GM18861 (cell line): ENCODE data around the gene MAGI3.

Experiments used
- ATAC-seq: cut with Tn5 transposase; IDR thresholded peaks from one replicate; pipeline ENCODE4 v1.9.1; 2021; ENCODE audit not compliant: unreplicated experiment

Gene MAGI3

GRCh38 chr1:113511269-113511668 is 121.0 kb downstream of the MAGI3 start:
- no peak for ATAC-seq

GRCh38 chr1:113515498-113515897 is 125.2 kb downstream of the MAGI3 start:
- no peak for ATAC-seq

- no peak for ATAC-seq
Observed at GRCh38 chr1:113517346-113517745, 127.0 kb downstream of the MAGI3 start.

- no peak for ATAC-seq
Observed at GRCh38 chr1:113517983-113518382, 127.7 kb downstream of the MAGI3 start.

GRCh38 chr1:113519556-113519955 is 129.2 kb downstream of the MAGI3 start:
- ATAC-seq, result no peak

GRCh38 chr1:113530021-113530420 is 139.7 kb downstream of the MAGI3 start:
- no peak for ATAC-seq

GRCh38 chr1:113531321-113531720 is 141.0 kb downstream of the MAGI3 start:
- ATAC-seq, result no peak

GRCh38 chr1:113533061-113533460 is 142.7 kb downstream of the MAGI3 start:
- no peak for ATAC-seq

GRCh38 chr1:113534130-113534817 is 144.0 kb downstream of the MAGI3 start:
- ATAC-seq, result no peak

- ATAC-seq, result no peak
Observed at GRCh38 chr1:113534875-113535274, 144.6 kb downstream of the MAGI3 start.

GRCh38 chr1:113536182-113536780 is 146.0 kb downstream of the MAGI3 start:
- ATAC-seq, result no peak

GRCh38 chr1:113538225-113538624 is 147.9 kb downstream of the MAGI3 start:
- ATAC-seq, result no peak

- ATAC-seq, result no peak
Observed at GRCh38 chr1:113540335-113540734, 150.0 kb downstream of the MAGI3 start.

GRCh38 chr1:113541106-113541505 is 150.8 kb downstream of the MAGI3 start:
- no peak for ATAC-seq

GRCh38 chr1:113542221-113542701 is 151.9 kb downstream of the MAGI3 start:
- no peak for ATAC-seq

GRCh38 chr1:113543110-113543509 is 152.8 kb downstream of the MAGI3 start:
- ATAC-seq, result no peak

- no peak for ATAC-seq
Observed at GRCh38 chr1:113545210-113545609, 154.9 kb downstream of the MAGI3 start.

GRCh38 chr1:113545626-113546025 is 155.3 kb downstream of the MAGI3 start:
- ATAC-seq, result no peak

- no peak for ATAC-seq
Observed at GRCh38 chr1:113551728-113552127, 161.4 kb downstream of the MAGI3 start.

GRCh38 chr1:113552244-113552643 is 161.9 kb downstream of the MAGI3 start:
- ATAC-seq, result no peak

GRCh38 chr1:113557187-113557586 is 166.9 kb downstream of the MAGI3 start:
- ATAC-seq, result no peak

- ATAC-seq, result no peak
Observed at GRCh38 chr1:113565621-113566020, 175.3 kb downstream of the MAGI3 start.

- ATAC-seq, result no peak
Observed at GRCh38 chr1:113567427-113567826, 177.1 kb downstream of the MAGI3 start.
